A549 (cell line): ENCODE results near the gene RANBP17. TPM values are rescaled to one million over a fixed set of nuclear protein-coding genes. Genes with fewer than 3 reads are reported as not detected.
A peak's percentile ranks its signal among the peaks of the same experiment; 100 is the strongest.
"Not testable (repeated sequence)": the region's sequence is repeated elsewhere in the genome, so short reads cannot be mapped to it uniquely, and the experiment has no call there.

ENCODE experiments used
- ATAC-seq, 2 experiments: fragments of 200-7000 bp in 1 of 2; fragments of >200 bp in 1 of 2; cut with Nextera tagmentation in 1 of 2; cut with Tn5 transposase in 1 of 2; 3 replicates each; pipeline versions ENCODE4 v1.8.0 to v1.9.1; 2018 to 2020; ENCODE audit warnings: mild to moderate bottlenecking in 1 of 2, moderate library complexity in 1 of 2
- CTCF ChIA-PET: fragments of 300-600 bp; sonication (Branson Sonifier 250); formaldehyde crosslinking; extraction: SDS; loops from one replicate; lab custom pipeline; 2021; ENCODE audit warnings: antibody characterized with exemption, inconsistent platforms; lab: Yijun Ruan, JAX
- POLR2A ChIA-PET: fragments of 350-600 bp; formaldehyde crosslinking; extraction: SDS; loops from one replicate; lab custom pipeline; 2021; ENCODE audit warnings: antibody characterized with exemption, inconsistent platforms; lab: Yijun Ruan, JAX
- DNase-seq, 2 experiments: peaks; one replicate each; pipeline versions ENCODE4 v3.0.0 to v3.0.0-alpha.2; 2011 to 2016; ENCODE audit warnings: low read depth in 1 of 2, low spot score in 1 of 2
- FAIRE-seq: peaks from 2 replicates; lab custom pipeline; 2011; peaks lifted over from hg19 to GRCh38; lab: Jason Lieb, UNC
- H3K27ac ChIP-seq, 2 experiments: fragments of >200 bp; sonication (Bioruptor Twin); formaldehyde crosslinking; 3 replicates each; pipeline ENCODE4 v1.5.1; 2016 to 2017
- H3K4me1 ChIP-seq: fragments of >200 bp; sonication (Bioruptor Twin); formaldehyde crosslinking; 3 replicates; pipeline ENCODE4 v1.6.1; 2016
- H3K4me2 ChIP-seq: fragments of >200 bp; sonication (Bioruptor Twin); formaldehyde crosslinking; 3 replicates; pipeline ENCODE4 v1.6.1; 2016
- H3K4me3 ChIP-seq: fragments of >200 bp; sonication (Bioruptor Twin); formaldehyde crosslinking; 3 replicates; pipeline ENCODE4 v1.5.1; 2016
- H3K9me3 ChIP-seq: fragments of >200 bp; sonication (Bioruptor Twin); formaldehyde crosslinking; 3 replicates; pipeline ENCODE4 v1.6.1; 2016
- BHLHE40 ChIP-seq: IDR thresholded peaks from 2 replicates; pipeline ENCODE4 v1.6.1; 2012; ENCODE audit warnings: low read depth, low read length, inconsistent platforms
- CBX2 ChIP-seq: fragments of 200-600 bp; sonication (generic); IDR thresholded peaks from 2 replicates; pipeline ENCODE4 v1.6.1; 2016; ENCODE audit warnings: low read depth, mild to moderate bottlenecking, borderline replicate concordance
- CBX8 ChIP-seq: fragments of 200-600 bp; sonication (generic); IDR thresholded peaks from 2 replicates; pipeline ENCODE4 v1.6.1; 2016
- EHMT2 ChIP-seq: fragments of 200-600 bp; sonication (generic); IDR thresholded peaks from 2 replicates; pipeline ENCODE4 v1.6.1; 2016; ENCODE audit warnings: antibody characterized with exemption, low read depth, mild to moderate bottlenecking, moderate library complexity
- EP300 ChIP-seq, 2 experiments: fragments of >200 bp; sonication (Bioruptor Twin); formaldehyde crosslinking; IDR thresholded peaks; 2 replicates in 1 of 2; 3 replicates in 1 of 2; pipeline ENCODE4 v1.6.1; 2016 to 2017
- FOSL2 ChIP-seq, 2 experiments: fragments of 450-650 bp in 1 of 2; fragments of >200 bp in 1 of 2; sonication (Bioruptor Twin) in 1 of 2; formaldehyde crosslinking; IDR thresholded peaks; 2 replicates each; pipeline versions ENCODE4 v1.5.0 to v1.6.1; 2016 to 2020; ENCODE audit warnings: mild to moderate bottlenecking in 1 of 2, moderate library complexity in 1 of 2
- HOXB13 ChIP-seq: fragments of 250-450 bp; sonication (Bioruptor Pico); IDR thresholded peaks from 2 replicates; pipeline ENCODE4 v1.5.0; 2020; ENCODE audit warnings: low read depth, mild to moderate bottlenecking, moderate library complexity
- HOXB5 ChIP-seq: fragments of 250-450 bp; sonication (Bioruptor Pico); IDR thresholded peaks from 2 replicates; pipeline ENCODE4 v1.5.0; 2020; ENCODE audit warnings: mild to moderate bottlenecking, moderate library complexity
- JUNB ChIP-seq: fragments of >200 bp; sonication (Bioruptor Twin); formaldehyde crosslinking; IDR thresholded peaks from 2 replicates; pipeline ENCODE4 v1.6.1; 2016
- NFE2L2 ChIP-seq: fragments of 150-350 bp; conservative IDR thresholded peaks from 2 replicates; pipeline ENCODE4 v1.6.1; 2014; ENCODE audit warnings: low read length
- NPAS2 ChIP-seq: fragments of 250-450 bp; sonication (Bioruptor Pico); IDR thresholded peaks from 2 replicates; pipeline ENCODE4 v1.8.0; 2022; ENCODE audit warnings: mild to moderate bottlenecking, moderate library complexity, borderline replicate concordance
- NR3C1 ChIP-seq: fragments of >200 bp; sonication (Bioruptor Twin); formaldehyde crosslinking; IDR thresholded peaks from 3 replicates; pipeline ENCODE4 v1.6.1; 2017
- RARB ChIP-seq: fragments of 250-450 bp; sonication (Bioruptor Pico); IDR thresholded peaks from 2 replicates; pipeline ENCODE4 v1.8.0; 2021; ENCODE audit warnings: mild to moderate bottlenecking, moderate library complexity
- SMC3 ChIP-seq: fragments of >200 bp; sonication (Bioruptor Twin); formaldehyde crosslinking; IDR thresholded peaks from 3 replicates; pipeline ENCODE4 v1.6.1; 2018; ENCODE audit warnings: inconsistent platforms
- SREBF2 ChIP-seq: fragments of 450-650 bp; IDR thresholded peaks from 2 replicates; pipeline ENCODE4 v1.6.1; 2014; ENCODE audit warnings: mild to moderate bottlenecking, moderate library complexity
- TFCP2L1 ChIP-seq: fragments of 250-450 bp; sonication (Bioruptor Pico); IDR thresholded peaks from 2 replicates; pipeline ENCODE4 v1.5.0; 2021; ENCODE audit warnings: mild to moderate bottlenecking
- ZSCAN20 ChIP-seq: fragments of 250-450 bp; sonication (Bioruptor Pico); IDR thresholded peaks from 2 replicates; pipeline ENCODE4 v1.8.0; 2022; ENCODE audit warnings: mild to moderate bottlenecking, moderate library complexity
- WGBS: methylation state at CpG from one replicate; pipeline ENCODE4 v1.1.6; 2017; ENCODE audit errors: missing lambda C conversion rate; 5-methylcytosine and 5-hydroxymethylcytosine counted together
- polyA plus RNA-seq, 4 experiments: library from polyadenylated mRNA; depleted of rRNA in 3 of 4; stranded (reverse); fragments of >200 nt; fragmentation: RNase III in 1 of 4; extraction: RNeasy Plus Mini Kit Qiagen cat#74134 plus additional on column Dnase treatment in 1 of 4; gene quantifications; 2 replicates in 3 of 4; 3 replicates in 1 of 4; pipeline ENCODE4 v1.2.3, GENCODE V29; 2011 to 2017
- TF ChIP-seq, protein P1 (sequence below): IDR thresholded peaks from 2 replicates; pipeline ENCODE4 v1.6.1; 2012
- TF ChIP-seq, protein P2 (sequence below): fragments of >200 bp; sonication (Bioruptor Twin); formaldehyde crosslinking; IDR thresholded peaks from 3 replicates; pipeline ENCODE4 v1.6.1; 2016
- TF ChIP-seq, protein P3 (sequence below): fragments of >200 bp; sonication (Bioruptor Twin); formaldehyde crosslinking; IDR thresholded peaks from 2 replicates; pipeline ENCODE4 v1.6.1; 2016
- TF ChIP-seq, protein P4 (sequence below): fragments of 250-450 bp; sonication (Bioruptor Pico); IDR thresholded peaks from 2 replicates; pipeline ENCODE4 v1.5.0; 2020; ENCODE audit warnings: low read depth, mild to moderate bottlenecking, moderate library complexity
- TF ChIP-seq, protein P5 (sequence below): fragments of 150-350 bp; IDR thresholded peaks from 2 replicates; pipeline ENCODE4 v1.6.1; 2014; ENCODE audit warnings: low read depth, mild to moderate bottlenecking, low read length
- TF ChIP-seq, protein P6 (sequence below): fragments of 200-600 bp; sonication (generic); IDR thresholded peaks from 2 replicates; pipeline ENCODE4 v1.6.1; 2016; ENCODE audit warnings: antibody characterized with exemption, mild to moderate bottlenecking, moderate library complexity

RANBP17 gene
- polyA plus RNA-seq, 2 of the 4 experiments (the other 2 are of a cell fraction), result 3.4 to 9.2 TPM

DNA sequence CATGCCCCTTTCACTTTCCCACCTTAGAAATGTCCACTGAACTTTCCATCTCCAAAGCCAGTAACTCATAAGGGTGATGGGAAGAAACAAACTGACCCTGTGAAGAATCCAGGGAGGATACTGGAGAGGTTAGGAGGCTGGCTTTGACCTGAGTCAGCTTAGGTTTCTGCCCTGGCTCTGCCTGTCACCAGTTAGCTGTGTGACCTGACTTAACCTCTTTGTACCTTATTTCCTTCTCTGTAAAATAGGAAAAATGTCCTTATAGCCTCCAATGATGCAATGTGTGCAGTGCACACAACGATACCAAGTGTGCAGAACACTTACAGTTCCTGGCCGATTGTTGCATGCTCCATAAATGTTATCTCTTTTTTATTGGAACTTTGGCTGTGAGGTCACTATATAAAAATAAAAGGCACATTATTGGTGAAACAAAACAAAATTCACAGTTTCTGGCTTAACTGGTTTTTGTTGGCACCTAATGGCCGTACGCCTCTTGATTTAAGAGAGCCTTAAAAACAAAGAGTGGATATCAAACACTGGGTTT is 40.5 kb upstream of the RANBP17 start (continued):
- TF ChIP-seq EP300 (IDR thresholded peaks at IDR 0.05) (no peak), HOXB13 (CRISPR knock-in tag) (no peak)
- TF ChIP-seq, protein P1, sequence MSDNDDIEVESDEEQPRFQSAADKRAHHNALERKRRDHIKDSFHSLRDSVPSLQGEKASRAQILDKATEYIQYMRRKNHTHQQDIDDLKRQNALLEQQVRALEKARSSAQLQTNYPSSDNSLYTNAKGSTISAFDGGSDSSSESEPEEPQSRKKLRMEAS, result no peak
- TF ChIP-seq, protein P2, sequence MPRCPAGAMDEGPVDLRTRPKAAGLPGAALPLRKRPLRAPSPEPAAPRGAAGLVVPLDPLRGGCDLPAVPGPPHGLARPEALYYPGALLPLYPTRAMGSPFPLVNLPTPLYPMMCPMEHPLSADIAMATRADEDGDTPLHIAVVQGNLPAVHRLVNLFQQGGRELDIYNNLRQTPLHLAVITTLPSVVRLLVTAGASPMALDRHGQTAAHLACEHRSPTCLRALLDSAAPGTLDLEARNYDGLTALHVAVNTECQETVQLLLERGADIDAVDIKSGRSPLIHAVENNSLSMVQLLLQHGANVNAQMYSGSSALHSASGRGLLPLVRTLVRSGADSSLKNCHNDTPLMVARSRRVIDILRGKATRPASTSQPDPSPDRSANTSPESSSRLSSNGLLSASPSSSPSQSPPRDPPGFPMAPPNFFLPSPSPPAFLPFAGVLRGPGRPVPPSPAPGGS, result no peak

DNA sequence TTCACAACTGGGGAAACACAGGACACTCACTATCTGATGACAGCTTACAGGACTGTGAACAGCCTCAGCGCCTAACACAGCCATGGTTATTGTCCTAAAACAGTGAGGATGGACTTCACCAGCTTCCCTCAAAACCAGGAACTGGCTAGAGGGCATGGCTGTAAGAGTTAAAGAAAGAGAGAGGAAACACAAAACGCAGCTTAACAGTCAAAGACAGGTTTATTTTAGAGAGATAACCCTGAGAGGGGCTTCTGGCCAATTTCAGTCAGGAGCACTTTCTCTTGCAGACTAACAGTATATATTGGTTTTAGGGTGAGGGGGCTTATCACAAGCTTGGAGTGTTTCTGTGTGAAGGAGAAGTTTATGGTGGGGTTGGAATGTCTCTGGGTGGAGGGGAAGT is 35.7 kb upstream of the RANBP17 start:
- Histone ChIP-seq H3K4me1 (no peaks in the 10 kb centered on the region), H3K4me2 (no peak overlapping the region), H3K4me3 (no peak overlapping the region), H3K27ac (no peak overlapping the region), H3K9me3 (no peaks in the 10 kb centered on the region)
- no peak for DNase-seq
- FAIRE-seq, result no peak
- WGBS, result 0% methylated on average over 2 of the region's 2 CpGs
- CTCF ChIA-PET, result interaction anchor here (0.7 kb wide), 1 partner anchor 90 kb away, joined by 4 read pairs; no protein-coding TSS in a partner anchor
- POLR2A ChIA-PET, result no interaction called here
- TF ChIP-seq NR3C1 (no peak), RARB (CRISPR knock-in tag) (no peak), FOSL2 (IDR thresholded peaks at IDR 0.05) (no peak), FOSL2 (CRISPR knock-in tag; IDR thresholded peaks at IDR 0.05) (no peak), CBX2 (no peak), EHMT2 (no peak), JUNB (no peak), TFCP2L1 (CRISPR knock-in tag) (no peak)
- ATAC-seq, result no peak

DNA sequence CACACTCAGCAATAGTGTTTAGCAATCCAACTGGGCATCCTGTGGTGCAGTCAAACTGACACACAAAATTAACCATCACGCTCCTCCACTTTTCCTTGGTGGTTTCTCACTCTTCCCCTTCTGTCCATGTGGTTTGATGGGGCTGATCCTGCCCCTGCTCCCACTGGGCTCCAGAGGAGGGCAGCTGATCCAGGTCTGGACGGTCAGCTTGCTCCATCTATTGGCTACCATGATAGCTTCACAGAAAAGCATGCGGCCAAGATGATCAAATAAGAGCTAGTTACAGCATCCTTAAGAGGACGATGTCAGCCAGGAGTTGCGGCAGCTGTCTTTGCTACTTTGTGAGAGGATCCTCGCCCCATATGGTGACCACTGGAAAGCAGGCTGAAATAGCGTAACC is 29.6 kb upstream of the RANBP17 start:
- H3K4me3 ChIP-seq, result no peak overlapping the region
- H3K9me3 ChIP-seq, result no peaks in the 10 kb centered on the region
- DNase-seq (no peak), ATAC-seq (peak; percentile 42 to 63; a peak in 4 of 6 replicates), FAIRE-seq (no peak)
- ChIA-PET CTCF (interaction anchor here (1.3 kb wide), 1 partner anchor 21 kb away, joined by 3 read pairs; no protein-coding TSS in a partner anchor), POLR2A (no interaction called here)
- no peaks in the 10 kb centered on the region for H3K4me1 ChIP-seq
- no peak overlapping the region for H3K27ac ChIP-seq
- no peak for TF ChIP-seq SREBF2
- TF ChIP-seq, protein P2, result no peak
- no peak for TF ChIP-seq NPAS2
- TF ChIP-seq, protein P3, sequence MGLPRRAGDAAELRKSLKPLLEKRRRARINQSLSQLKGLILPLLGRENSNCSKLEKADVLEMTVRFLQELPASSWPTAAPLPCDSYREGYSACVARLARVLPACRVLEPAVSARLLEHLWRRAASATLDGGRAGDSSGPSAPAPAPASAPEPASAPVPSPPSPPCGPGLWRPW, result no peak
- TF ChIP-seq, protein P4, sequence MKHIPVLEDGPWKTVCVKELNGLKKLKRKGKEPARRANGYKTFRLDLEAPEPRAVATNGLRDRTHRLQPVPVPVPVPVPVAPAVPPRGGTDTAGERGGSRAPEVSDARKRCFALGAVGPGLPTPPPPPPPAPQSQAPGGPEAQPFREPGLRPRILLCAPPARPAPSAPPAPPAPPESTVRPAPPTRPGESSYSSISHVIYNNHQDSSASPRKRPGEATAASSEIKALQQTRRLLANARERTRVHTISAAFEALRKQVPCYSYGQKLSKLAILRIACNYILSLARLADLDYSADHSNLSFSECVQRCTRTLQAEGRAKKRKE (CRISPR knock-in tag), result no peak
- no peak for TF ChIP-seq SMC3
- no peak for TF ChIP-seq BHLHE40
- TF ChIP-seq CBX8, result no peak
- no peak for TF ChIP-seq ZSCAN20 (CRISPR knock-in tag)
- TF ChIP-seq HOXB5, result no peak
- TF ChIP-seq, protein P5, sequence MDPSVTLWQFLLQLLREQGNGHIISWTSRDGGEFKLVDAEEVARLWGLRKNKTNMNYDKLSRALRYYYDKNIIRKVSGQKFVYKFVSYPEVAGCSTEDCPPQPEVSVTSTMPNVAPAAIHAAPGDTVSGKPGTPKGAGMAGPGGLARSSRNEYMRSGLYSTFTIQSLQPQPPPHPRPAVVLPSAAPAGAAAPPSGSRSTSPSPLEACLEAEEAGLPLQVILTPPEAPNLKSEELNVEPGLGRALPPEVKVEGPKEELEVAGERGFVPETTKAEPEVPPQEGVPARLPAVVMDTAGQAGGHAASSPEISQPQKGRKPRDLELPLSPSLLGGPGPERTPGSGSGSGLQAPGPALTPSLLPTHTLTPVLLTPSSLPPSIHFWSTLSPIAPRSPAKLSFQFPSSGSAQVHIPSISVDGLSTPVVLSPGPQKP, result no peak
- TF ChIP-seq, protein P6, sequence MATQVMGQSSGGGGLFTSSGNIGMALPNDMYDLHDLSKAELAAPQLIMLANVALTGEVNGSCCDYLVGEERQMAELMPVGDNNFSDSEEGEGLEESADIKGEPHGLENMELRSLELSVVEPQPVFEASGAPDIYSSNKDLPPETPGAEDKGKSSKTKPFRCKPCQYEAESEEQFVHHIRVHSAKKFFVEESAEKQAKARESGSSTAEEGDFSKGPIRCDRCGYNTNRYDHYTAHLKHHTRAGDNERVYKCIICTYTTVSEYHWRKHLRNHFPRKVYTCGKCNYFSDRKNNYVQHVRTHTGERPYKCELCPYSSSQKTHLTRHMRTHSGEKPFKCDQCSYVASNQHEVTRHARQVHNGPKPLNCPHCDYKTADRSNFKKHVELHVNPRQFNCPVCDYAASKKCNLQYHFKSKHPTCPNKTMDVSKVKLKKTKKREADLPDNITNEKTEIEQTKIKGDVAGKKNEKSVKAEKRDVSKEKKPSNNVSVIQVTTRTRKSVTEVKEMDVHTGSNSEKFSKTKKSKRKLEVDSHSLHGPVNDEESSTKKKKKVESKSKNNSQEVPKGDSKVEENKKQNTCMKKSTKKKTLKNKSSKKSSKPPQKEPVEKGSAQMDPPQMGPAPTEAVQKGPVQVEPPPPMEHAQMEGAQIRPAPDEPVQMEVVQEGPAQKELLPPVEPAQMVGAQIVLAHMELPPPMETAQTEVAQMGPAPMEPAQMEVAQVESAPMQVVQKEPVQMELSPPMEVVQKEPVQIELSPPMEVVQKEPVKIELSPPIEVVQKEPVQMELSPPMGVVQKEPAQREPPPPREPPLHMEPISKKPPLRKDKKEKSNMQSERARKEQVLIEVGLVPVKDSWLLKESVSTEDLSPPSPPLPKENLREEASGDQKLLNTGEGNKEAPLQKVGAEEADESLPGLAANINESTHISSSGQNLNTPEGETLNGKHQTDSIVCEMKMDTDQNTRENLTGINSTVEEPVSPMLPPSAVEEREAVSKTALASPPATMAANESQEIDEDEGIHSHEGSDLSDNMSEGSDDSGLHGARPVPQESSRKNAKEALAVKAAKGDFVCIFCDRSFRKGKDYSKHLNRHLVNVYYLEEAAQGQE, result no peak
- TF ChIP-seq NFE2L2, result no peak
- H3K4me2 ChIP-seq, result no peak overlapping the region
- 49% methylated on average over 7 of the region's 7 CpGs for WGBS

DNA sequence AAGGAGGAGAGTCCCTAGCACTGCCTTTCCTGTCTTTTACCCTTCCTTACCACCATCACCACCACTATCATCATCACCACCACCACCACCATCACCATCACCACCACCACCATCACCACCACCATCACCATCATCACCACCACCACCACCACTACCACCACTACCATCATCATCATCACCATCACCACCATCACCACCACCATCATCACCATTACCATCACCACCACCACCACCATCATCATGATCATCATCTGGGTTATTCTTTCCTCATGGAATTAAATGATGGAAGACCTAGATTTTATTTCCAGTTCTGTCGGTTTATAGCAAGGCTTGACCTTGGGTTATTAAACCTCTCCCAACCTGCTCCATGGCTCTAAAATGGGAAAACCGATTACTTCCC is 27.8 kb upstream of the RANBP17 start:
- H3K4me1 ChIP-seq, H3K4me2 ChIP-seq, ATAC-seq, POLR2A ChIA-PET, H3K4me3 ChIP-seq, H3K27ac ChIP-seq, H3K9me3 ChIP-seq, DNase-seq: not testable (repeated sequence)
- FAIRE-seq, result peak; percentile 83
- CTCF ChIA-PET, result interaction anchor here (1.4 kb wide), 1 partner anchor 508 kb away, joined by 4 read pairs; no protein-coding TSS in a partner anchor
- 53% methylated on average over 2 of the region's 2 CpGs for WGBS
